Measurements from ENCODE around the gene KIAA1755.

The KIAA1755 gene

GRCh38 chr20:38190166-38190565, 70.4 kb downstream of the KIAA1755 start:
- DNase-seq (ENCODE audit: low read depth in 2 of 3, low spot score in 1 of 3) = no peak

- DNase-seq (ENCODE audit: low read depth in 2 of 3, low spot score in 1 of 3) = no peak
These were observed 73.0 kb downstream of the KIAA1755 start for GRCh38 chr20:38187517-38187916.

GRCh38 chr20:38186788-38187221, 73.7 kb downstream of the KIAA1755 start:
- DNase-seq (ENCODE audit: low read depth in 2 of 3, low spot score in 1 of 3) = no peak

- DNase-seq (ENCODE audit: low read depth in 2 of 3, low spot score in 1 of 3) = no peak
These were observed 76.4 kb downstream of the KIAA1755 start for GRCh38 chr20:38184101-38184500.

GRCh38 chr20:38181971-38182370, 78.6 kb downstream of the KIAA1755 start:
- DNase-seq (ENCODE audit: low read depth in 2 of 3, low spot score in 1 of 3) = no peak

GRCh38 chr20:38181207-38181801, 79.2 kb downstream of the KIAA1755 start:
- no peak for DNase-seq (ENCODE audit: low read depth in 2 of 3, low spot score in 1 of 3)

- no peak for DNase-seq (ENCODE audit: low read depth in 2 of 3, low spot score in 1 of 3)
These were observed 79.8 kb downstream of the KIAA1755 start for GRCh38 chr20:38180781-38181180.

- no peak for DNase-seq (ENCODE audit: low read depth in 2 of 3, low spot score in 1 of 3)
These were observed 80.7 kb downstream of the KIAA1755 start for GRCh38 chr20:38179846-38180245.

GRCh38 chr20:38178581-38178980, 82.0 kb downstream of the KIAA1755 start:
- no peak for DNase-seq (ENCODE audit: low read depth in 2 of 3, low spot score in 1 of 3)

- no peak for DNase-seq (ENCODE audit: low read depth in 2 of 3, low spot score in 1 of 3)
These were observed 82.5 kb downstream of the KIAA1755 start for GRCh38 chr20:38178065-38178491.

- DNase-seq (ENCODE audit: low read depth in 2 of 3, low spot score in 1 of 3) = no peak
These were observed 83.3 kb downstream of the KIAA1755 start for GRCh38 chr20:38177201-38177600.

GRCh38 chr20:38175304-38176180, 85.0 kb downstream of the KIAA1755 start:
- DNase-seq (ENCODE audit: low read depth in 2 of 3, low spot score in 1 of 3) = no peak

- no peak for DNase-seq (ENCODE audit: low read depth in 2 of 3, low spot score in 1 of 3)
These were observed 87.0 kb downstream of the KIAA1755 start for GRCh38 chr20:38173237-38174156.

- DNase-seq (ENCODE audit: low read depth in 2 of 3, low spot score in 1 of 3) = no peak
These were observed 88.1 kb downstream of the KIAA1755 start for GRCh38 chr20:38172408-38172807.

GRCh38 chr20:38171675-38172043, 88.9 kb downstream of the KIAA1755 start:
- DNase-seq (ENCODE audit: low read depth in 2 of 3, low spot score in 1 of 3) = no peak

GRCh38 chr20:38170826-38171674, 89.5 kb downstream of the KIAA1755 start:
- DNase-seq (ENCODE audit: low read depth in 2 of 3, low spot score in 1 of 3) = no peak

- no peak for DNase-seq (ENCODE audit: low read depth in 2 of 3, low spot score in 1 of 3)
These were observed 90.2 kb downstream of the KIAA1755 start for GRCh38 chr20:38170219-38170825.

GRCh38 chr20:38169636-38170193, 90.8 kb downstream of the KIAA1755 start:
- DNase-seq (ENCODE audit: low read depth in 2 of 3, low spot score in 1 of 3) = no peak

GRCh38 chr20:38168791-38169589, 91.5 kb downstream of the KIAA1755 start:
- no peak for DNase-seq (ENCODE audit: low read depth in 2 of 3, low spot score in 1 of 3)
